A673 (cell line): ENCODE measurements around the gene EGR1.

Experiments
- CTCF ChIP-seq: fragments of 300-800, 200-600 bp; sonication (generic); conservative IDR thresholded peaks from 2 replicates; pipeline ENCODE4 v1.5.1; 2017; ENCODE audit warnings: low read depth, mild to moderate bottlenecking, antibody characterized with exemption, low read length, moderate library complexity, mixed read lengths
- EZH2 ChIP-seq: fragments of 200-600 bp; sonication (generic); IDR thresholded peaks from 2 replicates; pipeline ENCODE4 v1.6.1; 2017; ENCODE audit warnings: borderline replicate concordance, low read depth, mild to moderate bottlenecking, mixed read lengths, antibody characterized with exemption, low read length; ENCODE audit not compliant: poor library complexity, severe bottlenecking

DNA sequence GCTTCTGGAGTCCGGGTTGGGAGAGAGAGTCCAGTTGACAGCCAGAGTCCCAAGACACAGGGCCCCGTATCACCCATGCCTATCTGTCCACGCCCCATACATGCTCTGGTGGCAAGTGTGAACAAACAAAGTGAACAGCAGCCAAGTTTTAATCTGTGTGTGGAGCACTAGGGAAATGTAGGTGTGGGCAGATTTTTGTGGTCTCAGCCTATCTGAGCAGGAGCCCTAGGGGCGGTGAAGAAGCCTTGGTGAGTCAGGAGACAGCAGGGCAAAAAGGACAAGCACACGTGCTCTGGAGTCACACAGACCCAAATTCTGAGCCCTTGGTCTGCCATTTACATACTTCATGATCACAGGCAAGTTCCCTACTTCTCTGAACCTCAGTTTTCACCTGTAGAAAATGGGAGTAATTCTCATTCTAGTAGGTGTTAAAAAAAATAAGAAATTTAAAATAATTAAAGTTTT lies 23.2 kb downstream of the EGR1 start:
- TF ChIP-seq CTCF = no peak
- no peak for TF ChIP-seq EZH2
